ENCODE results near the gene KRTCAP2. TPM values are rescaled to one million over a fixed set of nuclear protein-coding genes. Genes with fewer than 3 reads are reported as not detected.

KRTCAP2 gene
- total RNA-seq, 1 experiment from 2014 or later = 220 TPM

DNA sequence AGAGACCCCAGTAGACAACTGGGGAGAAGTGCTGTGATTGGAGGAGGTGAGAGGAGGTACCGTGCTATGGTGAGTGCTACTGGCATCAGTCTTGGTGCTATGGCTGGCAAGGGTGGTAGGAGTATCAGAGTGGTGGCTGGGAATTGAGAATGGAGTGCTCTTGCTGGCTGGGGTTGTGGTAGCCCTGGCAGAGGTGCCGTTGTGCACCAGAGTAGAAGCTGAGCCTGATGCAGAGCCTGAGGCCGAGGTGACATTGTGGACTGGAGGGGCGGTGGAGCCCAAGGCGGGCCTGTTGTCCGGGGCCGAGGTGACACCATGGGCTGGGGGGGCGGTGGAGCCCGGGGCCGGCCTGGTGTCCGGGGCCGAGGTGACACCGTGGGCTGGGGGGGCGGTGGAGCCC lies 15.2 kb upstream of the KRTCAP2 start:
- no peak for DNase-seq
- Histone ChIP-seq H3K9me3 (no peaks in the 10 kb centered on the region), H3K36me3 (no peaks in the 10 kb centered on the region), H3K27me3 (no peaks in the 10 kb centered on the region), H3K4me3 (no peak overlapping the region)

DNA sequence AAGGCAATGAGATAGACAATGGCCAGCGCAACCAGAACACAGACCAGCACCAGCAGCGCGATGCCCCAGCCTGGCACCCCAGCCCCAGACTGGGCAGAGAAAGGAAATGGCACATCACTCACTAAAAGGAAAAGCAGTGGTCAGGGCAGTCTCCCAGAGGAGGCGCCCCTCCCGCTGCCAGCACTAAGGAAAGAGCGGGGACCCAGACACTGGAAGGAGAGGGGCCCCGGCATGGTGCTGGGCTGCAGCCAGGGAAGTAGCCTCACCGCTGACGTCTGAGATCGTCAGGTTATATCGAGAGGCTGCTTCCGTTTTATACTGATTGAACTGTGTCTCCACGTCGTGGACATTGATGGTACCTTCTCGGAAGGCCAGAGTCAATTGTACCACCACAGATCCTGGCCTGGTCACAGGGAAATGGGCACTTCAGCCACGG lies 14.4 kb upstream of the KRTCAP2 start:
- DNase-seq = no peak
- Histone ChIP-seq H3K27me3 (no peaks in the 10 kb centered on the region), H3K9me3 (no peaks in the 10 kb centered on the region), H3K4me3 (no peak overlapping the region), H3K36me3 (no peaks in the 10 kb centered on the region)

DNA sequence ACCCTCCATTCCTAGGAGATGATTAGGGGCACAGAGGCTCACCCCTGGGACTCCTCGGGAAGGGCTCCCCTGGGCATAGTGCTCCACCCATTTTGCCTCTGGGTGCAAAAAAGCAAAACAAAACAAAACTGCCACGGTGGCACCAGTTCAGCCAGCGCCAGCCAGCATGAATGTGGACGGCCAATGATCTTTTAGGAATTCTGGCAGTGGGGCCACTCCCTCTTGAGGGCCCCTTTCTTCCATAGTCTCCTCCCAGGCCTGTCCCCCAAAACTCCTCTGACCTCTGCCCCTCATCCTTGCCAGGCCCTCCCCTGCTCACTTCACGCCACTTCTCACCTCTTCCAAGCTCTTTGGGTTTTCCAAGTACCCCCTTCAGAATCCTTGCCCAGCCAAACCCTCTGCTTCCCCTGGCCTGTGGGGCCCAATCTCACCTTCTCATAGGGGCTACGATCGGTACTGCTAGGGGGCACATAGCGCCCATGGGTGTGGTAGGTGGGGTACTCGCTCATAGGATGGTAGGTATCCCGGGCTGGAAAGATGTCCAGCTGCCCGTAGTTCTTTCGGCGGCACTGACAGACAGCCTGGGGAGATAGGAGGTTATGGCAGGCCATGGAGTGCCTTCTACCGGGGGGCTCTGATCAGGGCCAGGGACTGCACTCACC lies 13.8 kb upstream of the KRTCAP2 start:
- H3K27me3 ChIP-seq = no peaks in the 10 kb centered on the region
- H3K36me3 ChIP-seq = no peaks in the 10 kb centered on the region
- DNase-seq = no peak
- H3K4me3 ChIP-seq = no peak overlapping the region
- no peaks in the 10 kb centered on the region for H3K9me3 ChIP-seq

DNA sequence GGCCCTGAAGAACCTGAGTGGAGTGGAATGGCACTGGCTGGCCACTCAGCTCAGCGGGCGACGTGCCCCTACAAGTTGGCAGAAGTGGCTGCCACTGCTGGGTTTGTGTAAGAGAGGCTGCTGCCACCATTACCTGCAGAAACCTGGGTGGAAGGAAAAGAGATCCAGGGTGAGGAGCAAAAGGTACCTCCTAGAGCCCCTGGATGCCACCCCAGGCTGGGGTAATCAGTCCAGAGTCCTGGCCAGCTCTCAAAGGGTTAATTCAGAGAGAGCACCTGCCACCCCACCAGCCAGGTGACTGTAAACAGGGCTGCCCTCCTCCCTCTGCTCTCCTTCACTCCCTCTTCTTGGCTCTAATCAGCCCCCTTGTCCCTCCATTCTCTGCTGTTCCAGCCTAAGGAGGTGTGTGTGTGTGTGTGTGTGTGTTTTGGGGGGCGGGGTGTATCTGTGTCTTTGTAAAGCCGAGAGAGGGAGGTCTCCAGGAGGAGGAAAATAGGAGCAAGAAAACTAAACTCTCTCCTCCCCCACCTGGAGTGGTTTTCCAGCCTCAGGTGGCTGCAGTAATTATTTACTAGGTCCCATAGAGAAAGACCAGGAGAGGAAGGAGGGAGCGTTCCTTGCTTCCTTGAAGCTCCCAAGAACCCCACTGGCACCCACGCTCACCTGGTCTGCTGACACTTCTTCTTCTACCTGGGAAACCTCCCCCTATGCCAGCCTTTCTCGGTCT lies 13.1 kb upstream of the KRTCAP2 start:
- H3K27me3 ChIP-seq = no peaks in the 10 kb centered on the region
- no peak overlapping the region for H3K4me3 ChIP-seq
- H3K9me3 ChIP-seq = no peaks in the 10 kb centered on the region
- H3K36me3 ChIP-seq = no peaks in the 10 kb centered on the region
- no peak for DNase-seq

- no peak for DNase-seq
Observed at GRCh38 chr1:155185783-155186066, 12.6 kb upstream of the KRTCAP2 start.

GRCh38 chr1:155184835-155185782 lies 12.0 kb upstream of the KRTCAP2 start:
- Histone ChIP-seq H3K27me3 (no peaks in the 10 kb centered on the region), H3K4me3 (no peak overlapping the region), H3K36me3 (no peaks in the 10 kb centered on the region), H3K9me3 (no peaks in the 10 kb centered on the region)
- no peak for DNase-seq

More at GRCh38 chr1:155185783-155186066, 12.6 kb upstream of the KRTCAP2 start:
- Histone ChIP-seq H3K27me3 (no peaks in the 10 kb centered on the region), H3K4me3 (no peak overlapping the region), H3K9me3 (no peaks in the 10 kb centered on the region), H3K36me3 (no peaks in the 10 kb centered on the region)

- no peaks in the 10 kb centered on the region for H3K9me3 ChIP-seq
- H3K27me3 ChIP-seq = no peaks in the 10 kb centered on the region
Observed at GRCh38 chr1:155184351-155184811, 11.3 kb upstream of the KRTCAP2 start.

DNA sequence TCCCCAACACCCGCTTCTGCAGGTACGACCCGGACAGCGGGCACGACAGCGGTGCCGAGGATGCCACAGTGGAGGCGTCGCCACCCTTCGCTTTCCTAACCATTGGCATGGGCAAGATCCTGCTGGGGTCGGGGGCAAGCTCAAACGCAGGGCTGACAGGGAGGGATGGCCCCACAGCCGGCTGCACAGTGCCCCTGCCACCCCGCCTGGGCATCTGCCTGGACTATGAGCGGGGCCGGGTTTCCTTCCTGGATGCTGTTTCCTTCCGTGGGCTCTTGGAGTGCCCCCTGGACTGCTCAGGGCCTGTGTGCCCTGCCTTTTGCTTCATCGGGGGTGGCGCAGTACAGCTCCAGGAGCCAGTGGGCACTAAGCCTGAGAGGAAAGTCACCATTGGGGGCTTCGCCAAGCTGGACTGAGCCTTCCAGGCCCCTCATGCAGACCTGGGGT lies 10.7 kb upstream of the KRTCAP2 start:
- Histone ChIP-seq H3K36me3 (no peaks in the 10 kb centered on the region), H3K27me3 (no peaks in the 10 kb centered on the region), H3K9me3 (no peaks in the 10 kb centered on the region), H3K4me3 (no peak overlapping the region)
- DNase-seq = no peak

More at GRCh38 chr1:155184351-155184811, 11.3 kb upstream of the KRTCAP2 start:
- DNase-seq = no peak
- H3K4me3 ChIP-seq = no peak overlapping the region
- no peaks in the 10 kb centered on the region for H3K36me3 ChIP-seq

DNA sequence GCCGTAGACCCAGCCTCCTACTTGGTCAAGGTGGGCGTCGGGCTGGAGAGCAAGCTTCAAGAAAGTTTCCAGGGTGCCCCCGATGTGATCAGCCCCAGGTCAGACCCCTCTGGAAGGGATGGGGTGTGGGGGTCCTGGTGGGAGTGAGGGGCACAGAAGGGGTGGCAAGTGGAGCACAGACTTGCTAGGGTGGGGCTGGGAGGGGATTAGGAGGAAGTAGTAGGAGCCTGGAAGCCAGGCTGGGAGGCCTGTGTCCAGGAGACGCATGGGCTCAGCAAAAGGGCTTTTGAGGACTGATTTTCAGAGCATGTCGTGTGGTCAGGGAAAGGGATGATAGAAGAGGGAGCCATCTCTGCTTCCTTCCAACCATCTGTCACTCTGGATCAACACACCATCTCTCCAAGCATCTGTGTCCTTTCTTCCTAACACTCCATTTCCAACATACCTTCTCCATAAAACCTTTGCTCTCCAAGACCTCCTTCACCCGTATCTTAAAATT lies 9.0 kb upstream of the KRTCAP2 start:
- H3K4me3 ChIP-seq = no peak overlapping the region
- H3K27me3 ChIP-seq = no peaks in the 10 kb centered on the region
- H3K9me3 ChIP-seq = no peaks in the 10 kb centered on the region
- DNase-seq = no peak
- no peaks in the 10 kb centered on the region for H3K36me3 ChIP-seq

- no peak for DNase-seq
- Histone ChIP-seq H3K9me3 (no peaks in the 10 kb centered on the region), H3K36me3 (no peaks in the 10 kb centered on the region), H3K4me3 (no peak overlapping the region), H3K27me3 (no peaks in the 10 kb centered on the region)
Observed at GRCh38 chr1:155181371-155182051, 8.4 kb upstream of the KRTCAP2 start.

DNA sequence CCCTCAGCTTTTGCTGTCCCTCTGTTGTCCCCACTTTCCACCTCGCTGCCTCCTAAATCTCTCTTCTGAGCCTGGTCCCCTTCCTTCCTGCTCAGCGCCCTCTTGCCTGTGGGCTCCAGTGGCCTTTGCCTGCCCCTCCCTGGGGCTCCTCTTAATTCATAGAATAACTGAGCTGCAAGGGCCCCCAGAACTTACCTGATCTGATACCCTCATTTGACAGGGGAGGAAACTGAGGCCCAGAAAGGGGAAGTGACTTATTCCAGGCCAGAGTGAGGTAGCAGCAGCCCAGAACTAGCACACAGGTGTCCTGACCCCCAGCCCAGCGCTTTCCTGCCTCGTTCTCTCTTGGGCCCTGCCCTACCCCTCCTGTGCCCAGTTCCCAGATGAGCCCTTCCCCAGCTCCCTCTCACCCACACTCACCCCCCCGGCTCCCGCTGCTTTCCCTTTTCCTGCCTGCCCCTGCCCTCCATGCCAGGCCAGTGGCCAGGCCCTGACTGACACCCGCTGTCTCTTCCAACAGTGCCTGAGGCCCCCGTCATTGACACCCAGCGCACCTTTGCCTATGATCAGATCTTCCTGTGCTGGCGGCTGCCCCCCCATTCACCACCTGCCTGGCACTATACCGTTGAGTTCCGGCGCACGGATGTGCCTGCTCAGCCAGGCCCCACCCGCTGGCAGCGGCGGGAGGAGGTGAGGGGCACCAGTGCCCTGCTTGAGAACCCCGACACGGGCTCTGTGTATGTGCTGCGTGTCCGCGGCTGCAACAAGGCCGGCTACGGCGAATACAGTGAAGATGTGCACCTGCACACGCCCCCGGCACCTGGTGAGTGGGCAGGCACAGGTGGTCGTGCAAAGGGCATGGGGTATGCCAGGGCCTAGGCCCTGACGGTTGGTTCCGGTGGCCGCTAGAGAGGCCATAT lies 6.3 kb upstream of the KRTCAP2 start:
- H3K27me3 ChIP-seq = no peaks in the 10 kb centered on the region
- no peaks in the 10 kb centered on the region for H3K36me3 ChIP-seq
- DNase-seq = no peak
- no peak overlapping the region for H3K4me3 ChIP-seq
- no peaks in the 10 kb centered on the region for H3K9me3 ChIP-seq

DNA sequence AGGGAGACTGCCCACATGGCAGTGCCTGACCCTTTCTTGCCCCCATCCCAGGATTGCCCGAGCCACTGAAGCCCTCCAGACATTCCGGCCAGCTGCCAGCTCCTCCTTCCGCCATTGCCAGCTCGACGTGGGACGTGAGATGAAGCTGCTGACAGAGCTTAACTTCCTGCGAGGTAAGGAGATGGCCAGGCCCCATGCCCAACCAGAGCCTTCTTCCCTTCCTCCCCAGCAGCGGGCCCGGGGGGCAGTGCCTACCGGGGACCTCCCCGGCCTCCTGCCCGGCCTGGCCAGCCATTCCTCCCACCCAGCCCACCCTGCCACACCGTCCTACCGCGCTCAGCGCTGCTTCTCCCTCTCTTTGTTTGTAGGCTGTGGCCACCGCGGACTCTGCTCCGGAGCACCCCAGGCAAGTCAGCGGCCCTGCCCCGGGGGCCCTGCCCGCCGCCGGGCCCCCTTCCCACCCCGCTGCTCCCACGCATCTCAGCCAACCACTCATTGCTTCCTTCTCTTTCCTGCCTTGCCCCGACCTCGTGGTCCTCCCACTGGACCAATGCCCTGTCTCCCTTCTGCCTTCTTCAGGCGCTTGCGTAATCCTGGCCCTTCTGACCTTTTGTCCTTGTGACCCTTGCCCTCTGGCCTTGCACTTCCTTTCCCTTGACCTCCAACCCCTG lies 5.5 kb upstream of the KRTCAP2 start:
- no peak for DNase-seq
- no peaks in the 10 kb centered on the region for H3K36me3 ChIP-seq
- H3K27me3 ChIP-seq = no peaks in the 10 kb centered on the region
- H3K9me3 ChIP-seq = no peaks in the 10 kb centered on the region
- no peak overlapping the region for H3K4me3 ChIP-seq

DNA sequence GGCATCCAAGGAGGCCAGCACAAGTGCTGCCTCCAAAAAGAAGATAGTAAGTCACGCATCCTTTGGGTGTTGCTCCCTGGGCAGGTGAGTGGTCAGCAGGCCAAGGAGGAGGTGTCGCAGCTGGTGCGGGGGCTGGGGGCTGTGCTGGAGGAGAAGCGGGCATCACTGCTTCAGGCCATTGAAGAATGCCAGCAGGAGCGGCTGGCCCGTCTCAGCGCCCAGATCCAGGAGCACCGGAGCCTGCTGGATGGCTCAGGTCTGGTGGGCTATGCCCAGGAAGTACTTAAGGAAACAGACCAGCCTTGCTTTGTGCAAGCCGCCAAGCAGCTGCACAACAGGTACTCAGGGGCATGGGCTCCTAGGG lies 4.8 kb upstream of the KRTCAP2 start:
- Histone ChIP-seq H3K9me3 (no peaks in the 10 kb centered on the region), H3K36me3 (peaks cover 2% of the 10 kb centered on the region; the same call in 1 of the 2 replicates), H3K27me3 (no peaks in the 10 kb centered on the region), H3K4me3 (no peak overlapping the region)
- no peak for DNase-seq

DNA sequence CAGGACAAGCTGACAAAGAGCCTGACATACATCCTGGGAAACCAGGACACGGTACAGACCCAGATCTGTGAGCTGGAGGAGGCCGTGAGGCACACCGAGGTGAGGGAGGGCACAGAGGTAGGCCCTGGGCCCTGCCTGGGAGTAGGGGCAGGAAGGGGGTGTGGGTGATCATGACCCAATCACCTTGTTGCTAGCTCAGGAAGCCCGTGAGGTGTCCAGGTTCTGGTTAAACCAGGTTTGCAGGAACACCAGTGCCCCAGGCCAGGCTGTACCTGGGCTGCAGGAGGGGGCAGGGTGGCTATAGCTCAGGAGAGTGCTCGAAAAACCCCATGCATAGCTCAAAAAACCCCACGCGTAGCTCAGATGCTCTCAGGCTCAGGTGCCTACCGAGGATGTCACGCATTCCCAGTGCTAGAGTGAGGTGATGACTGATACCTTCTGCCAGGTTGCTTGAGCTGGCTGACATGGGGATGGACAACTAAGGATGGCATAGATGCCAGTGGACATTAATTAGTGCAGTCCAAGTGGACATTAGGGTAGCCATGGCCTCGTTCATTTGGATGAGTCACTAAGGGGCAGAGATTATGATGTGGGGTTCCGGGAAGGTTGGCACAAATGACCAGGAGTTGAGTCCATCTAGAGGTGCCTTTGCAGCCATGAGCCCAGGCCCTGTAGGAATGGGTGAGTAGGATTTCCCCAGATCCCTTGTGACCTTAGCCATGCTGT lies 4.3 kb upstream of the KRTCAP2 start:
- peaks cover 3% of the 10 kb centered on the region; the same call in 1 of the 2 replicates for H3K36me3 ChIP-seq
- no peak for DNase-seq
- H3K27me3 ChIP-seq = no peaks in the 10 kb centered on the region
- H3K9me3 ChIP-seq = no peaks in the 10 kb centered on the region
- H3K4me3 ChIP-seq = no peak overlapping the region

Measured in MG63 (cell line).